Measurements from ENCODE around the gene NRP1.
"Not testable (repeated sequence)": the region's sequence is repeated elsewhere in the genome, so short reads cannot be mapped to it uniquely, and the experiment has no call there.

NRP1 gene

DNA sequence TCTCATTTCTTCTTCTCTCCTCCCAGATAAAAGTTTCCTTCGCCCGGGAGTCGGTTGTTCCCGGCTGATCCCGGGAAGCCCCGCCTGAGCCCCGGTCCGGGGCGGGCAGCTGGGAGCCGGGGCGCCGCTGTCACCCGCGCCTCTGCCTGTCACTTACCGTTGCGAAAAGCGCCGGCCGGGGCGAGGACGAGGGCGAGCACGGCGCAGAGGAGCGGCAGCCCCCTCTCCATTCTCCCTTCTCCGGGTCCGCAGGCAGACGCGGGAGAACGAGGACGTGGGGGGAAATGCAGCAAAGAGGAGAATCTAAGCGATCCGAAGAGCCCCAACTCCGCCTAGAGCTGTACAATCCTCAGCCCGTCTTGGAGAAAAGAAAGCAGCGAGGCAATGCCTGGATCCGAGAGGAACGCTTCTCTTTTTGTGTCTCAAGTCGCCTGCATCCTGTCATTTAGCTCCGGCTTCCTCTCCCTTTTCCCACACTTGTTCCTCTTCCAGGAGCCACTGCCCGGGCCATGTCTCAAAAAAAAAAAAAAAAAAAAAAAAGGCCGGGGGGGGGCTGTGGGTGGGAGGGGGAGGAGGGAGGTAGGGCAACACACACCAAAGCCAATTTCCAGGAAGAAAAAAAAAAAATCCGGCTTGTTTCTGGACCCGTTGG, at the start of gene NRP1:
TSS of gene NRP1 (minus strand) at position 515 of the 652 bp plus-strand sequence. CDS start at position 230, 285 bp downstream.
- peak; percentile 60 for DNase-seq (ENCODE audit: low spot score)

DNA sequence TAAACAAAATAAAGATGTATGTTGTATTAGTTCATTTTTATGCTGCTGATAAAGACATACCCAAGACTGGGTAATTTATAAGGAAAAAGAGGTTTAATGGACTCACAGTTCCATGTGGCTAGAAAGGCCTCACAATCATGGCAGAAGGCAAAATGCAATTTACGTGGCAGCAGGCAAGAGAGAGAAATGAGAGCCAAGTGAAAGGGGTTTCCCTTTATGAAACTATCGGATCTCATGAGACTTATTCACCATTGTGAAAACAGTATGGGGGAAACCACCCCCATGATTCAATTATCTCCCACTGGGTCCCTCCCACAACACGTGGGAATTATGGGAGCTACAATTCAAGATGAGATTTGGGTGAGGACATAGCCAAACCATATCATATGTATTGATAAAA, 49.7 kb upstream of the NRP1 start:
- DNase-seq (ENCODE audit: low spot score), result not testable (repeated sequence)

DNA sequence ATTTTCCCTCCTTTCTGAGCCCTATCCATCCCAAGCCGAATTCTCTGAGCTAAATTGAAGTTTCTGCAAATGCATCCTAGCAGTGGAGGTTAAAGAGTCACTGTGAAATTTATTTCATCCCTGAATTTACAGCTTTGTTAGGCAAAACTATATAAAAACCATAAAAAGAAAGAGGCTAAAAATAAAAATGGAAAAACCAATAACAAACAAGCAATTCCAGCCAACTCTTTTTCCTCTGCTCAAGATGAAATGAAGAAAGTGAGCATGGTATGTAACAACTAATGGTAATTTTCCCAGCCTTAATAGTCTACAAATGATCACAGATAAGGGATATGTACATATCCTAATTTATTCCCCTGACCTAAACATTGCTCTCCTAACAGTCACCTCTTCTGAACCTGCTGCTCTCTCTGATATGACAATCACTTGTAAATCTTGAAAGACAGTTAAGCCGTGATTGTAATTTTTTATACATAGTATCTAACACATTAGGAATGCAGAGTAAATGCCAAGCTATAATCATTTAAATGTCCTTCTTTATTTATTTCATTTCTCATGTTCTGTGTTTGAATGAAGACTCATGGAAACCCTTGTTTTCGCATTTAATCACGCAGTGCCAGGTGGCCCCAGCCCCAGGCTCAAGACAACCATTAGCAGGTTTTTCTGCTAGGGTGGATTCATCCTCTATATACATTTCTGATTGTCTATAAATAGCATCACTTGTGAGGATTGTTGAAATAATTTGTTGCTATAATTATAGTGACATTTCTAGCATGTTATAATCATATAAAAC, 48.6 kb upstream of the NRP1 start:
- DNase-seq (ENCODE audit: low spot score), result no peak

DNA sequence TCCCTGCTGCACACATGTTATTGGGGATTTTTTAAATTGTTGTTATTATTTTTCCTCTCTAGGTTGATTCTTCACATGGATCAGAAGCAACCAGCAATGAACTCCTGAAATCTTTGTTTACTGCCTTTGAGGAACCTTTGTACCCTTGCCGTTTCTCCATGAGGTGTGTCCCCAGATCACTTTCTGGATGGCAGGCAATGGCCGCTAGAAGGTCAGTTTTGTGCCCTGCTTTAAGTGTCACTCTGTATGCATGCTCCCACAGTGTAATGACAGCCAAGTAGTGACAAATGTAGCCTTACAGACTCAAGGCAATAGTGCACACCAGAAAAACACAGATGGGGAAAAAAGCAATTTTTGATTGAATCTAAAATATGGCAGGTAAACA, 47.7 kb upstream of the NRP1 start:
- DNase-seq (ENCODE audit: low spot score), result no peak

DNA sequence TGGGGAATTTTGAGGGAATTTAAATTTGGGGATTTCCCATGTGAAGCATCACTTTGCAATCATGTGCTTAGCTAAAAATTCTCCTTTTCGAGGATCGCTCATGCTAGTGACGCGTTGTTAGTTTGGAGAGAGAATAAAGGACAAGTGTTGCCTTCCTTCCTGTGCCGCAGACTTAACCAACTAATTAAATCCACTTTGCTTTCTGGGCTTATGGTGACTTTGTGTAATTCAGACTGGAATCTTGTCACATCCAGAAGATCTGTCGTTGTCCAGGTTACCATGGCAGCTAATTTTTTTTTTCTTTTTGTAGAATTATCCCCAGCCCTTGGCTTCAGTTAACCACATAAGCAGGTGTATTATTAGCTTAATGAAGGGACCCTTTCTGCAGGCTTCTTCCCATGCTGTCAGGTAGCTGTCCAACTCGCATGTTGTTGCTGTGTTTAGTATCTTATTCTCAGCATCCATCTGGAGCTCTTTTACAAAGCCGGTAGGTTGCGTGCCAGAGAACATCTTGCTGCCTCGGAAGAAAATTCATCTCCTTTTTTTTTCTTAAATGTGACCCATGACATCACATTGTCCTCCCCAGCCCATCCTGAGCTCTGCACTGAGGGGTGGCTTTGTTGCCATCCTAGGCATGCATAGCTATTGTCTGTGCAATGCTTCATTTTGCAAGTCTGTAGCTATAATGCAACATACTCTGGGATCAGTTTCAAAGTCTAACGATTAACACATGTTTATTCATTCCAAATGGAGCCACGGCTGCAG, 47.2 kb upstream of the NRP1 start:
- DNase-seq (ENCODE audit: low spot score), result no peak

DNA sequence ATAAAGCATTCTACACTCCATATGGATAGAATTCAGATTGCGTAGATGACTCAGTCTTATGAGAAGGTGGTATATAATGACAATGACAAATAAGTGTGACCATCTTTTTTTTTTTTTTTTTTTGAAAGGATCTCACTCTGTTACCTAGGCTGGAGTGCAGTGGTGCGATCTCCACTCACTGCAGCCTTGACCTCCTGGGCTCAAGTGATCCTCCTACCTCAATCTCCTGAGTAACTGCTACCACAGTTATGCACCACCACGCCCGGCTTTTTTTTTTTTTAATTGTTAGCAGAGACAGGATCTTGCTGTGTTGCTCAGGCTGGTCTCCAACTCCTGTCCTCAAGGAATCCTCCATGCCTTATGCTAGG, 43.2 kb upstream of the NRP1 start:
- no peak for DNase-seq (ENCODE audit: low spot score)

DNA sequence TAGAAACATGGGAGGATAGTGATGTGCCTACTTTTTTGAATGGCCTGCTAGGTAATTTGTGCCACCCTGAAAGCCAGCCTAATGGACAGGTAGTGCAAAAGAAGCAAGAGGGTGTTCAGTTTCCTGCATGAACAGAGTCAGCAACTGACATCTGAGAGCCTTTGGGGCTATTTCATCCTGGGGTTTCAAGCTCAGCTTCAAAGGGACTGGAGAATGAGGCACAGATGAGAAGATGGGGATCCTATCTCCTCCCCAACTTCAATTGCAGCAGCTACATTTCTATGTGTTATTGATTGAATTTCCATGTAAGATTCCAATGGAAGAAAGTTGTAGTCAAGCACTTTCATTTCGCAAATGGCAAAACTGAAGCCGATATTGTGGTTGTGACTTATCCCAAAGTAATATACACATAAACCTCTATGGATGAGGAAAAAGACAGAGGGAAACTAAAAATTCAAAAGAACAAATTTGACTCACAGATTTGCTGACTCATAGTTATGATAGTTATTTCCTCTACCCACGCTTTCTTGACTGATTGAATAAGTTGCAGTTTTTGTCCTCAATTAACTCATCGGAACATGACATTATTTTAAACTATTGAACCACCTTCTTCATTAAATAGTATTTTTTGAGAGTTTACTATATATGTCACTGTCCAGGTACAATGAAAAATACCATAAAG, 42.6 kb upstream of the NRP1 start:
- peak; percentile 51 for DNase-seq (ENCODE audit: low spot score)

DNA sequence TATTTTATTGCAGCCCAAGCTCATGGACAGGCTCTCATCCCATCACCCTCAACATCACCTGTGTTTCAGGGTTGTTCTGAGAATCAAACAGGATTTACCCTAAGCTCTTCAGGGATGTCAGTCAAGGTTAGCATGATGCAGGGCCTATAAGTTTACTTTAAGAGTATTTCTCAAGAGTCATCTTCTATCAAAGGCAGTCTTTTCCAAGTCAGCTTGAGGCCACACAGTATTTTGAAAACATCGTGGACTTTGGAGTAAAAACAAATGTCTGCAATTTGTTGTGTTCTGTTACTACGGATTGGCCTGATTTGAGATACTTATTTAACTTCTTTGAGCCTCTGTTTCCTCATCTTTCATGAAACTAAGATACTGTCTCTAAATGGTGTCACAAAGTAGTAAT, 42.0 kb upstream of the NRP1 start:
- no peak for DNase-seq (ENCODE audit: low spot score)

DNA sequence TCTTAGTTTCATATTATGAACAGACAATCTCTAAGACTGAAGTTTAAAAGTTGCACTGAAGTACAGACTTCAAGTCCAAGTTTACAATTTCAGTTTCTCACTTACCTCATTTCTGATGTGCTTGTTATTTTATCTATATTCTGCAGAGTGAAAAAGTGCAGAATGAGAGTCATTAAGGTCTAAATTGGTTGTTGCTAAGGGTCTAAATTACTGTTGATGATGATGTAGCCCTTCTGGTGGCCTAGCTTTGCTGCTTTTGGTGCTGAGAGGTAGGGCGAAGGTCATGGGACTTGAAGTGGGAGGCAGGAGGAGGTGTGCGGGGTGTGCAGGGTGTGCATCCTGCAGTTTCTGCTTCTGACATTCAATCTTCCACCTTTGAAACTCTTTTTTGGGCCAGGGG, 38.8 kb upstream of the NRP1 start:
- no peak for DNase-seq (ENCODE audit: low spot score)

DNA sequence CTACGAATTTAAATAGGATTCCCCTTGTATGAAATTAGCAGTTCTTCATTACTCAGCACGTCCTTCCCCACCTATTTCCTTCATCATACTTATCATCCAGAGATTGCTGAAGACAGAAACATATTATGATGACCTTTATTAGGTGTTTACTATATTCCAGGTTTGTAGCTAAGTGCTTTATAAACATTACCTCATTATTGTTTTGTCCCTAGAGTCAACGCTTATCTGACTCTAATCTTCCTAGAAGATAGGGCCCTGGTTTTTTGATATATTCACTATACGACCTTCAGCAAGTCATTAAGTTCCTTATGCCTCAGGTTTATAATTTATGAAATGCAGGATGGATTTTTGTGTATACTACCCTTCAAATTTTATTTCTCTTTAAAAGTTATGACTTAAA, 36.8 kb upstream of the NRP1 start:
- DNase-seq (ENCODE audit: low spot score), result no peak

DNA sequence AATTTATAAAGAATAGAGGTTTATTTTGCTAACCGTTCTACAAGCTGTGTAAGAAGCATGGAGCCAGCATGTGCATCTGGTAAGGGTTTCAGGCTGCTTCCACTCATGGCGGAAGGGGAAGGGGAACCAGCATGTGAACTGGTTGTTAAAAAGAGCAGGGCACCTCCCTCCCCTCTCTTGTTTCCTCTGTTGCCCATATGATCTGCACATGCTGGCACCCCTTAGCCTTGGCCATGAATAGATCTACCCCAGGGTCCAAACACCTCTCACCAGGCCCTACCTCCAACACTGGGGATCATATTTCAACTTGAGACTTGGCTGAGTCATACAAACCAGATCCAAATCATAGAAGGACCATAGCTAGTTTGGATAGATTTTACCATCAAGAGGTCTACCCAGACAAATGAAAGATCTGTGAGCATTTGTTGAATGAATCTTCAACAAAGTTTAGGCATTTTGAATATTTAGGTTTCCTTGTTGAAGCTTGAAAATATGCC, 36.0 kb upstream of the NRP1 start:
- DNase-seq (ENCODE audit: low spot score), result no peak

DNA sequence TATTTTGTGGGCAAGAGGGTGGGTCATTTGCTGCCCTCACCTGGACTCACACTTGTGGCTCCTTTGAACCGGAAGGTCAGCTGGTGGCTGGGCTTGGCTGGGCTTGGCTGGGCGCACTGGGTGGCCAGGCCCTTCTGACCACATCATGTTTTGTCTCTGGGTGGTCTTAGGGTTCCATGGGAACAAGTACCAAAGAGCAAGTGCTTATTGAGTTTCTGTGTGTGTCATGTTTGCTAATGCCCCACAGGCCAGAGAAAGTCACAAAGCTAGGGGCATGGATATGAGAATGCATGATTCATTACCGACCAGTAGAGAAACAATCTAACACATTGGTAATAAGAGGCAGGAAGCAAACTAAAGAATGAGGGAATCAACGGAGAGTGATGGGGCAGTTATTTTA, 33.6 kb upstream of the NRP1 start:
- DNase-seq (ENCODE audit: low spot score), result no peak

DNA sequence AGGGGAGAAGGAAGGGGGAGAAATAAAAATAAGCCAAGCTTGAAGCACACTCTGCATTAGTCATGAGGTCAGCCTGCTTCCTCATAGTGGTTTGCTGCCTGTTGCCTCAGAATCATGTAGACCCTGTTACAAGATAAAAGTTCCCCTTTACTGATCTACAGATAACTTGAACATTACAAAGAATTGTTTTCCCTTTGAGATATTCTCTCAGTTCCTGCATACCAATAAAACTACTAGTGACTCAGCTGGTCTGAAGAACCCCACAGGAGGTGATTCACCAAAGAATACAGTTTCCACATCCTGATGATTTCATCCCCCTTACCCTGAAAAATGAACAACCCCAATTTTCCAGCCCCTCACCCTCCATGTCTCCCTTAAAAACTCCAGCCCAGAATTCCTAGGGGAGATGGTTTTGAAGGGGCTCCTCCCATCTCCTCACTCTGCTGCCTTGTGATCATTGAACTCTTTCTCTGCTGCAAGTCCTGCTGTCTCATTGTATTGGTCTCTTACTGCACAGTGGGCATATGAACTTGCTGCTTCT, 31.5 kb upstream of the NRP1 start:
- peak; percentile 94 for DNase-seq (ENCODE audit: low spot score)

DNA sequence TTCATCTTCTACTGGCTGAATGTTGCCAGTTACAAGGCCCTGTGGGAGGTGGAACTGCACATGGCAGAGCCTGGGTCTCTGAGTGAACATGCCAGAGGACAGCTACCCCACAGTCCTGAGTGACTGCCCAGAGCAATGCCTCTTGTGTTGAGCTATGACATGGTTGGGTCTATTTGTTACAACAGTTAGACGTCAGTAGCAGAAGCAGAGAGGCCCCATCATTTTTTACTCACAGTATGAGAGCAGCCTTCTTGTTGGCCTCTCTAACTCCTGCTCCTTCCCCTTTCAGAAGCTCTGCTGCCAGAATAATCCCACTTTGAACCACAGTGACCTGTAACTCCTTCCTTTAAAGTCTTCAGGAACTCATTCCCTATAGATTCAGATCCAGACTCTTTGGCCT, 30.8 kb upstream of the NRP1 start:
- no peak for DNase-seq (ENCODE audit: low spot score)

DNA sequence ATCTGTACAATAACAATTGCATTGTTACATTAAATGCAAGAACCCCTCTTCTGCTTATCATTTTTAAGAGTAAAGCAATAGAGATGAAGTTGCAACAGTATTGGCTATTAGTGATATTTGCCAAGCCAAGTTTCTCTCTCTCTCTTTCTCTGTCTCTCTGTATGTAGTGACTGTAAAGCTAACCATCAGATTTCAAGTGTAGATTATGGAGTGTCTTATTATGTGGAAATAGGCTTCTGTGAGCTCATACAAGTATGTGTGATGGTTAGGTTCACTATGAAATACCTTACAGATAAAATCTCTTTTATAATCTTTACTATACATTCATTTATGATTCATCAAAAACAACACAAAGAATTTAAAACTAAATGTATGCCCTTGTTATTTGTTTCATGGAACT, 28.6 kb upstream of the NRP1 start:
- no peak for DNase-seq (ENCODE audit: low spot score)

DNA sequence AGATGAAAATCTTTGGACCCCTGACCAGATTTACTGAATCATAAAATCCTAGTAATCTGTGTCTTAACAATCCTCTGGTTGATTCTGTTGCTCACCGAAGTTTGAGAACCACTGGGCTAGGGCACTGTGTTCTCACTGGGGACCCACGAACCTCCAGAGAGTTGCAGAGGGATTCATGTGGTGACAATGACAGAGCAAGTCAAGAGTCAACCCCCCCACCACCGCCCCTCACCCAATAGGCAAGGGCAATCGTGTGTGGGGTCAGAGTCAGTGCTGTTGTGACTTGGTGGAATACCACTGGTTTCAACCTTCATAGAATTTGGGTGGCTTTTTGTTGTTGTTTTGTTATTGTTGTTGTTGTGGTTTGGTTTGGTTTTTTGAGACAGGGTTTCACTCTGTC, 23.5 kb upstream of the NRP1 start:
- DNase-seq (ENCODE audit: low spot score), result no peak

DNA sequence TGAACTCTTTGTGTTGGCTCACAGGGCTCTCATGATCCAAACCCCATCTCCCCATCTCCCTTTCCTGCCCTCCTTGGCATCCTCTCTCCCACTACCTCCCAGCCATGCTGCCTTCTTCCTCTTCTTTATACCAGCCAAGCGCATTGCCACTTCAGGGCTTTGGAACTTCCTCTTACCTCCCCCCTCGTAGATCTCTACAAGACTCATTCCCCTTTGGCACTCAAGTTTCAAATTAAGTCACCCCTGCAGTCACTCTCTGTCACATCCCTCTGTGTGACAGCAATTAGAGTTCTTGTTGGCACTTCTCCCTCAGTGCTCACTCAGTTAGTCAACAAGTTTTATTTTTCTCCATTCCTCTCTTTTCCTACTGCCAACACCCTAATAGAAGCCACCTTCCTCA, 20.8 kb upstream of the NRP1 start:
- DNase-seq (ENCODE audit: low spot score), result no peak

DNA sequence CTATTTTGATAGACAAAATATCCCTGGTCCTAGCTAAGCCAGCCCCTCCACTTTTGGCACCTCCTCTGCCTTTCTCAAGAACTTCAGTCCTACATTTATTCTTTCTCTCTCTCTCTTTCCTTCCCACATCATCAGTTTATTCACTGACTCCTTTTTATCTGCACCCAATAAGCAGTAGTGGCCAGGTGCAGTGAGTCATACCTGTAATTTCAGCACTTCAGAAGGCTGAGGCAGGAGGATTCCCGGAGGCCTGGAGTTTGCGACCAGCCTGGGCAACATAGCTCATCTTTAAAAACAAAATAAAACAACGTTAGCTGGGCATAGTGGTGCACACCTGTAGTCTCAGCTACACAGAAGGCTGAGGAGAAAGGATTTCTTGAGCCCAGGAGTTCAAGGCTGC, 19.4 kb upstream of the NRP1 start:
- no peak for DNase-seq (ENCODE audit: low spot score)

DNA sequence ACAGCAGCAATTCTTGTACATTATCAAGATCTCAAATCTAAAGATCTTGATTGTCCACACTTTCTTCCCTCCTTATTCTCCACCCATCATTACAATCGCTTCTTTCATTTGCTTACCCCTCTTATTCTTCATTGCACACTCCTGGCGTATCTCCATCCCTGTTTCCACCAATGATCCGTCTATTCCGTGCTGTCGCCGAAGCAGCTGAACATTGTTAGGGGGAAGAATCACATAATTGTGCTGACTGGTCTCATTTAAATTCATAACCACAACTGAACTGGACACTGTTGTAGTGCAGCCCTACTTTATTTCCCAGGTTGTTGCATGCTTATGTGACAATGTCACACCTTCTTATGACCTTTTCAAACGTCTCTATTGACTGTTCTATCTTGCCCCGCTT, 18.9 kb upstream of the NRP1 start:
- DNase-seq (ENCODE audit: low spot score), result no peak

DNA sequence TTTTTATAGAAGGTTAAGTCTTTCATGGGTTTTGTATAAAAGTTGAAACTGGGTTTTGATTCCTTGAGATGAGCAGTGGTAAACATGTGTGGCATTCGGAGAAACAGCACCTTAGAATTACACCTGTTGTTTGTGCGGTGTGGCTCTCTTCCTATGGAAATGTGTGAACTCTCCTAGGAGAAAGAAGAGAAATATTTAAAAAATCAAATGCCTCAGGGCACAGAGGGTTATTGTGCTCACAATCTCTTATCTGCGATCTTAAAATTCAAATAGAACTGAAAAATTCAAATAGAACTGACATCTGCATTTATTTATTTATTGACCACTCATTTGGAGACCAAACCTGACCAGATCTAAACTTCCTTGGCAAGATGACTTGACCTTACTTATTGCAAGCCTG, 18.1 kb upstream of the NRP1 start:
- DNase-seq (ENCODE audit: low spot score), result no peak

DNA sequence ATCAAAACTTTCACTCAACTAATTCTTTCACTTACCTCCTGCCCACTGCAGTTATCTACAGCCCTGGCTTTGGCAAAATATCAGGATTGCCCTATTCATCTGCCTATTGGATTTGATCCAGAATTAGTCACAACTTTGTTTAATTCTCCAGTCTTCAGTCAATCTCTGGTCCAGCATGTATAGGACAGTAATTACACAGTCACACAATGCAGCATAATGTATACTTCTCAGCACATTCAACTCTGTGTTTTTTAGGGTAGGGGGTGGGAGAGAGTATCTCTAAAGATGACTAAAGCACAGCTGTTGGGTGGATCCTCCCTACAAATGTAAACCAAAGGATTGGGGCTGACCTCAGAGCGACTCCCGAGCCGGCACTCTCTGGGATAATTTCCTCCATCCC, 17.7 kb upstream of the NRP1 start:
- no peak for DNase-seq (ENCODE audit: low spot score)

DNA sequence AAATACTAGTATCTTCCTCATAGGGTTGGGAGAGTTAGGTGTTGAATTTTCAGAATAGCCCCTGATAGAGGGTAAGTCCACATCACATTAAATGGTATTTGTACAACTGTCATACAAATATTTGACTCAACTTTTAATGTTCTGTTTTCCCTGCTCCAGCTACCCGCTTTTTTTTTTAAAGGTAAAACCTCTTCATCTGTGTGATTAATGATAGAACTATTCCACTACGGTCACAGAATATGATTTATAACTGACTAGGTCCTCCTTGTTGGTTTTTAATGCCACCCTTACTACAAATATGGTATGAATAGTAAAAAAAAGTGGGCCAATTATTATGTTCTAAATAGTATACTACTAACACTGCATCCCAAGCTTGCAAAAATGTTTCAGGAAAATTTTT, 15.6 kb upstream of the NRP1 start:
- no peak for DNase-seq (ENCODE audit: low spot score)

Data from kidney capillary endothelial cell (primary cell).